Endodermal cell (in vitro differentiated cells): ENCODE results near the gene FNDC3A. TPM values are rescaled to one million over a fixed set of nuclear protein-coding genes. Genes with fewer than 3 reads are reported as not detected.

Experiments used
- DNase-seq: peaks from one replicate; pipeline ENCODE4 v3.0.0-alpha.2; 2017
- H3K27ac ChIP-seq: 2 replicates; pipeline ENCODE4 v1.5.1; 2013; ENCODE audit warnings: mild to moderate bottlenecking, low read depth, low read length, moderate library complexity
- H3K27me3 ChIP-seq: 2 replicates; pipeline ENCODE4 v1.6.1; 2013; ENCODE audit warnings: mild to moderate bottlenecking, low read length, moderate library complexity; ENCODE audit not compliant: insufficient read depth, control insufficient read depth, poor library complexity, severe bottlenecking
- H3K36me3 ChIP-seq: 2 replicates; pipeline ENCODE4 v1.7.0; 2013; ENCODE audit warnings: mild to moderate bottlenecking, low read length, moderate library complexity; ENCODE audit not compliant: control insufficient read depth, insufficient read depth
- H3K4me1 ChIP-seq: one replicate; pipeline ENCODE4 v1.7.0; 2013; ENCODE audit warnings: low read length; ENCODE audit not compliant: control insufficient read depth, insufficient read depth
- H3K4me3 ChIP-seq: 2 replicates; pipeline ENCODE4 v1.5.1; 2013; ENCODE audit warnings: mild to moderate bottlenecking, low read length, moderate library complexity
- H3K9ac ChIP-seq: 2 replicates; pipeline ENCODE4 v1.6.1; 2013; ENCODE audit warnings: mild to moderate bottlenecking, low read length, moderate library complexity; ENCODE audit not compliant: poor library complexity, severe bottlenecking; ENCODE audit errors: extremely low read depth
- H3K9me3 ChIP-seq: 2 replicates; pipeline ENCODE4 v1.6.1; 2013; ENCODE audit warnings: mild to moderate bottlenecking, low read length, moderate library complexity; ENCODE audit not compliant: control insufficient read depth
- H3K27ac Mint-ChIP-seq: 2 replicates; pipeline ENCODE4 v1.8.0; 2020; ENCODE audit warnings: mixed read lengths
- H3K27me3 Mint-ChIP-seq: 2 replicates; pipeline ENCODE4 v1.8.0; 2021; ENCODE audit warnings: mild to moderate bottlenecking, mixed read lengths; ENCODE audit not compliant: insufficient read depth
- H3K36me3 Mint-ChIP-seq: 2 replicates; pipeline ENCODE4 v1.8.0; 2020; ENCODE audit warnings: low read depth, mixed read lengths
- H3K4me1 Mint-ChIP-seq: 2 replicates; pipeline ENCODE4 v1.8.0; 2020; ENCODE audit warnings: mixed read lengths
- H3K4me3 Mint-ChIP-seq: 2 replicates; pipeline ENCODE4 v1.8.0; 2020; ENCODE audit warnings: mild to moderate bottlenecking, moderate library complexity, mixed read lengths
- H3K9me3 Mint-ChIP-seq: 2 replicates; pipeline ENCODE4 v1.8.0; 2020; ENCODE audit warnings: mild to moderate bottlenecking, mixed read lengths
- CTCF ChIP-seq: fragments of 200-600 bp; sonication (generic); conservative IDR thresholded peaks from 2 replicates; pipeline ENCODE4 v1.5.0; 2021; ENCODE audit warnings: antibody characterized with exemption, mild to moderate bottlenecking
- WGBS, 2 experiments: methylation state at CpG; one replicate each; pipeline versions ENCODE4 v1.1.5 to v1.1.7; 2013; ENCODE audit warnings: missing lambda C conversion rate in 2 of 2, mixed read lengths in 1 of 2; ENCODE audit not compliant: insufficient coverage in 1 of 2, insufficient read length in 1 of 2; 5-methylcytosine and 5-hydroxymethylcytosine counted together
- total RNA-seq, 2 donors: library from RNA; stranded (reverse); fragmentation: NEBNext Ultra II Directional in 1 of 2; extraction: Animal tissue kit (Norgen Biotek cat#: 25700) in 1 of 2; gene quantifications; 2 replicates in 1 of 2; 3 replicates in 1 of 2; pipeline ENCODE4 v1.2.1, GENCODE V29; 2021

The FNDC3A gene
- total RNA-seq, 2 donors from 2014 or later = 42.2 to 42.8 TPM

GRCh38 chr13:48977286-48977625, 1.5 kb downstream of the FNDC3A start:
- Mint-ChIP-seq H3K27ac (peak overlapping the region; percentile 53), H3K36me3 (peaks cover 8% of the 10 kb centered on the region), H3K27me3 (no peaks in the 10 kb centered on the region), H3K4me3 (peak overlapping the region; percentile 86), H3K9me3 (peaks cover 22% of the 10 kb centered on the region), H3K4me1 (peaks cover 36% of the 10 kb centered on the region)
- no peaks in the 10 kb centered on the region for H3K4me1 ChIP-seq
- peaks cover 21% of the 10 kb centered on the region for H3K9me3 ChIP-seq
- H3K27me3 ChIP-seq = no peaks in the 10 kb centered on the region
- H3K36me3 ChIP-seq = no peaks in the 10 kb centered on the region
- no peak for DNase-seq
- H3K4me3 ChIP-seq = peak overlapping the region; percentile 86
- no peak overlapping the region for H3K27ac ChIP-seq
- 0 to 24% methylated on average over 1 to 3 of the region's 3 CpGs for WGBS, 2 experiments
- TF ChIP-seq CTCF = no peak
- H3K9ac ChIP-seq = peak overlapping the region; percentile 84

GRCh38 chr13:48977973-48978372, 2.3 kb downstream of the FNDC3A start:
- H3K36me3 Mint-ChIP-seq = peaks cover 8% of the 10 kb centered on the region
- H3K4me1 Mint-ChIP-seq = peaks cover 39% of the 10 kb centered on the region
- no peaks in the 10 kb centered on the region for H3K27me3 ChIP-seq
- peaks cover 15% of the 10 kb centered on the region for H3K9me3 ChIP-seq
- no CpG with 5 or more reads among the region's 3 CpGs for WGBS, 2 experiments
- no peaks in the 10 kb centered on the region for H3K36me3 ChIP-seq
- peak overlapping the region; percentile 86 for H3K4me3 Mint-ChIP-seq
- H3K27ac ChIP-seq = no peak overlapping the region
- TF ChIP-seq CTCF = no peak
- H3K4me3 ChIP-seq = peak overlapping the region; percentile 86
- H3K4me1 ChIP-seq = no peaks in the 10 kb centered on the region
- DNase-seq = no peak
- H3K27ac Mint-ChIP-seq = no peak overlapping the region
- H3K9ac ChIP-seq = peak overlapping the region; percentile 84
- H3K27me3 Mint-ChIP-seq = no peaks in the 10 kb centered on the region
- peaks cover 17% of the 10 kb centered on the region for H3K9me3 Mint-ChIP-seq

GRCh38 chr13:48978942-48979601, 3.4 kb downstream of the FNDC3A start:
- H3K4me3 Mint-ChIP-seq = peak overlapping the region; percentile 86

More at GRCh38 chr13:48978942-48979601, 3.4 kb downstream of the FNDC3A start:
- H3K9ac ChIP-seq = no peak overlapping the region
- peak overlapping the region; percentile 38 for H3K27ac Mint-ChIP-seq
- H3K27me3 ChIP-seq = no peaks in the 10 kb centered on the region
- no peak for TF ChIP-seq CTCF
- H3K4me1 ChIP-seq = no peaks in the 10 kb centered on the region
- no peaks in the 10 kb centered on the region for H3K36me3 ChIP-seq
- peak overlapping the region; percentile 25 for H3K4me3 ChIP-seq
- WGBS, 2 experiments = 60 to 63% methylated on average over 1 to 2 of the region's 2 CpGs
- peaks cover 2% of the 10 kb centered on the region for H3K36me3 Mint-ChIP-seq
- no peak for DNase-seq
- no peak overlapping the region for H3K27ac ChIP-seq
- H3K9me3 Mint-ChIP-seq = peaks cover 6% of the 10 kb centered on the region
- peaks cover 39% of the 10 kb centered on the region for H3K4me1 Mint-ChIP-seq
- no peaks in the 10 kb centered on the region for H3K27me3 Mint-ChIP-seq
- peaks cover 4% of the 10 kb centered on the region for H3K9me3 ChIP-seq
